ENCODE results near the gene HNRNPUL1. TPM values are rescaled to one million over a fixed set of nuclear protein-coding genes. Genes with fewer than 3 reads are reported as not detected.

HNRNPUL1 gene
- total and polyA plus RNA-seq, 2 experiments from 2014 or later = 204 to 207 TPM

DNA sequence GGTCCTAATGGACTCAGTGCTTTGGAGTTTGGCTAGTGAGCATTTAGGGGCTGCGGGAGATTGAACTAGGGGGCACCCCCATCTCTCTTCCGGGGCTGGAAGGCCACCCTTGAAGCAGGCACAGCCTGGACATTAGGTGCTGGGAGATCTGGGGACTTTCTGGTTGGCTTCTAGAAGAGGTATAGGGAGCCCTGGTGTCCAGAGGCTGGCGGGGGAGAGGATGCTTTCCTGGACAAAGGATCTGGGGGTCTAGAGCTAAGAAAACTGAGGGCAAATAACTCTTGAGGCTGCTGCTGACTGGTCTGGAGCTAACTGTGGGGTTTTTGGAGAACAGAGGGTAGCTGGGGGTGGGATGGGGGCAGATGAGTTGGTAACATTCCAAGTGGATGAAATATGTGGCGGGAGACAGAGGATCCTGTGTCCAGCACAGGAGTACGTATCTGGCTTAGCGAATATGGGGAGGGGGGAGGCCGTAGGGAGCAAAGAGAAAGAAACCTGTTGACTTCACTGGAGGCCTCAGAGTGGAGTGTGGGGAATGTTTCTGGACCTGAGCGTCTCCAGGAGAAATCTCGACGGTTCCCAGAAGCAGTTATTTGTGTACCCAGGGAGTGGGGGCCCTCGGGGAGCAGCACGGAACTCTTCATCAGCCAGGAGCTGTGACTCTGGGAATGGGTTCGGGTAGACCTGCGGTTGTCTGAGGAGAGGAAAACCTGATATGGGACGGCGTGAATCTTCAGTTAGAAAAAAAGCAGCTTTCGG lies 1.4 kb downstream of the HNRNPUL1 start:
- TF ChIP-seq ZNF331 (CRISPR knock-in tag; IDR thresholded peaks at IDR 0.05; ENCODE audit: low read depth) = no peak
- TF ChIP-seq, protein P1, sequence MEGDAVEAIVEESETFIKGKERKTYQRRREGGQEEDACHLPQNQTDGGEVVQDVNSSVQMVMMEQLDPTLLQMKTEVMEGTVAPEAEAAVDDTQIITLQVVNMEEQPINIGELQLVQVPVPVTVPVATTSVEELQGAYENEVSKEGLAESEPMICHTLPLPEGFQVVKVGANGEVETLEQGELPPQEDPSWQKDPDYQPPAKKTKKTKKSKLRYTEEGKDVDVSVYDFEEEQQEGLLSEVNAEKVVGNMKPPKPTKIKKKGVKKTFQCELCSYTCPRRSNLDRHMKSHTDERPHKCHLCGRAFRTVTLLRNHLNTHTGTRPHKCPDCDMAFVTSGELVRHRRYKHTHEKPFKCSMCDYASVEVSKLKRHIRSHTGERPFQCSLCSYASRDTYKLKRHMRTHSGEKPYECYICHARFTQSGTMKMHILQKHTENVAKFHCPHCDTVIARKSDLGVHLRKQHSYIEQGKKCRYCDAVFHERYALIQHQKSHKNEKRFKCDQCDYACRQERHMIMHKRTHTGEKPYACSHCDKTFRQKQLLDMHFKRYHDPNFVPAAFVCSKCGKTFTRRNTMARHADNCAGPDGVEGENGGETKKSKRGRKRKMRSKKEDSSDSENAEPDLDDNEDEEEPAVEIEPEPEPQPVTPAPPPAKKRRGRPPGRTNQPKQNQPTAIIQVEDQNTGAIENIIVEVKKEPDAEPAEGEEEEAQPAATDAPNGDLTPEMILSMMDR (conservative IDR thresholded peaks at IDR 0.05; ENCODE audit: low read depth in 2 of 2) = no peak
- TF ChIP-seq, protein P2, sequence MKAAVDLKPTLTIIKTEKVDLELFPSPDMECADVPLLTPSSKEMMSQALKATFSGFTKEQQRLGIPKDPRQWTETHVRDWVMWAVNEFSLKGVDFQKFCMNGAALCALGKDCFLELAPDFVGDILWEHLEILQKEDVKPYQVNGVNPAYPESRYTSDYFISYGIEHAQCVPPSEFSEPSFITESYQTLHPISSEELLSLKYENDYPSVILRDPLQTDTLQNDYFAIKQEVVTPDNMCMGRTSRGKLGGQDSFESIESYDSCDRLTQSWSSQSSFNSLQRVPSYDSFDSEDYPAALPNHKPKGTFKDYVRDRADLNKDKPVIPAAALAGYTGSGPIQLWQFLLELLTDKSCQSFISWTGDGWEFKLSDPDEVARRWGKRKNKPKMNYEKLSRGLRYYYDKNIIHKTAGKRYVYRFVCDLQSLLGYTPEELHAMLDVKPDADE (IDR thresholded peaks at IDR 0.05) = no peak
- no peak for TF ChIP-seq EZH2 (IDR thresholded peaks at IDR 0.05; ENCODE audit: low read depth, unreplicated experiment)
- TF ChIP-seq, protein P3, sequence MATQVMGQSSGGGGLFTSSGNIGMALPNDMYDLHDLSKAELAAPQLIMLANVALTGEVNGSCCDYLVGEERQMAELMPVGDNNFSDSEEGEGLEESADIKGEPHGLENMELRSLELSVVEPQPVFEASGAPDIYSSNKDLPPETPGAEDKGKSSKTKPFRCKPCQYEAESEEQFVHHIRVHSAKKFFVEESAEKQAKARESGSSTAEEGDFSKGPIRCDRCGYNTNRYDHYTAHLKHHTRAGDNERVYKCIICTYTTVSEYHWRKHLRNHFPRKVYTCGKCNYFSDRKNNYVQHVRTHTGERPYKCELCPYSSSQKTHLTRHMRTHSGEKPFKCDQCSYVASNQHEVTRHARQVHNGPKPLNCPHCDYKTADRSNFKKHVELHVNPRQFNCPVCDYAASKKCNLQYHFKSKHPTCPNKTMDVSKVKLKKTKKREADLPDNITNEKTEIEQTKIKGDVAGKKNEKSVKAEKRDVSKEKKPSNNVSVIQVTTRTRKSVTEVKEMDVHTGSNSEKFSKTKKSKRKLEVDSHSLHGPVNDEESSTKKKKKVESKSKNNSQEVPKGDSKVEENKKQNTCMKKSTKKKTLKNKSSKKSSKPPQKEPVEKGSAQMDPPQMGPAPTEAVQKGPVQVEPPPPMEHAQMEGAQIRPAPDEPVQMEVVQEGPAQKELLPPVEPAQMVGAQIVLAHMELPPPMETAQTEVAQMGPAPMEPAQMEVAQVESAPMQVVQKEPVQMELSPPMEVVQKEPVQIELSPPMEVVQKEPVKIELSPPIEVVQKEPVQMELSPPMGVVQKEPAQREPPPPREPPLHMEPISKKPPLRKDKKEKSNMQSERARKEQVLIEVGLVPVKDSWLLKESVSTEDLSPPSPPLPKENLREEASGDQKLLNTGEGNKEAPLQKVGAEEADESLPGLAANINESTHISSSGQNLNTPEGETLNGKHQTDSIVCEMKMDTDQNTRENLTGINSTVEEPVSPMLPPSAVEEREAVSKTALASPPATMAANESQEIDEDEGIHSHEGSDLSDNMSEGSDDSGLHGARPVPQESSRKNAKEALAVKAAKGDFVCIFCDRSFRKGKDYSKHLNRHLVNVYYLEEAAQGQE (IDR thresholded peaks at IDR 0.05; ENCODE audit: unreplicated experiment) = no peak
- no peak for TF ChIP-seq CREB1 (CRISPR knock-in tag; IDR thresholded peaks at IDR 0.05; ENCODE audit: low read depth)
- TF ChIP-seq, protein P4, sequence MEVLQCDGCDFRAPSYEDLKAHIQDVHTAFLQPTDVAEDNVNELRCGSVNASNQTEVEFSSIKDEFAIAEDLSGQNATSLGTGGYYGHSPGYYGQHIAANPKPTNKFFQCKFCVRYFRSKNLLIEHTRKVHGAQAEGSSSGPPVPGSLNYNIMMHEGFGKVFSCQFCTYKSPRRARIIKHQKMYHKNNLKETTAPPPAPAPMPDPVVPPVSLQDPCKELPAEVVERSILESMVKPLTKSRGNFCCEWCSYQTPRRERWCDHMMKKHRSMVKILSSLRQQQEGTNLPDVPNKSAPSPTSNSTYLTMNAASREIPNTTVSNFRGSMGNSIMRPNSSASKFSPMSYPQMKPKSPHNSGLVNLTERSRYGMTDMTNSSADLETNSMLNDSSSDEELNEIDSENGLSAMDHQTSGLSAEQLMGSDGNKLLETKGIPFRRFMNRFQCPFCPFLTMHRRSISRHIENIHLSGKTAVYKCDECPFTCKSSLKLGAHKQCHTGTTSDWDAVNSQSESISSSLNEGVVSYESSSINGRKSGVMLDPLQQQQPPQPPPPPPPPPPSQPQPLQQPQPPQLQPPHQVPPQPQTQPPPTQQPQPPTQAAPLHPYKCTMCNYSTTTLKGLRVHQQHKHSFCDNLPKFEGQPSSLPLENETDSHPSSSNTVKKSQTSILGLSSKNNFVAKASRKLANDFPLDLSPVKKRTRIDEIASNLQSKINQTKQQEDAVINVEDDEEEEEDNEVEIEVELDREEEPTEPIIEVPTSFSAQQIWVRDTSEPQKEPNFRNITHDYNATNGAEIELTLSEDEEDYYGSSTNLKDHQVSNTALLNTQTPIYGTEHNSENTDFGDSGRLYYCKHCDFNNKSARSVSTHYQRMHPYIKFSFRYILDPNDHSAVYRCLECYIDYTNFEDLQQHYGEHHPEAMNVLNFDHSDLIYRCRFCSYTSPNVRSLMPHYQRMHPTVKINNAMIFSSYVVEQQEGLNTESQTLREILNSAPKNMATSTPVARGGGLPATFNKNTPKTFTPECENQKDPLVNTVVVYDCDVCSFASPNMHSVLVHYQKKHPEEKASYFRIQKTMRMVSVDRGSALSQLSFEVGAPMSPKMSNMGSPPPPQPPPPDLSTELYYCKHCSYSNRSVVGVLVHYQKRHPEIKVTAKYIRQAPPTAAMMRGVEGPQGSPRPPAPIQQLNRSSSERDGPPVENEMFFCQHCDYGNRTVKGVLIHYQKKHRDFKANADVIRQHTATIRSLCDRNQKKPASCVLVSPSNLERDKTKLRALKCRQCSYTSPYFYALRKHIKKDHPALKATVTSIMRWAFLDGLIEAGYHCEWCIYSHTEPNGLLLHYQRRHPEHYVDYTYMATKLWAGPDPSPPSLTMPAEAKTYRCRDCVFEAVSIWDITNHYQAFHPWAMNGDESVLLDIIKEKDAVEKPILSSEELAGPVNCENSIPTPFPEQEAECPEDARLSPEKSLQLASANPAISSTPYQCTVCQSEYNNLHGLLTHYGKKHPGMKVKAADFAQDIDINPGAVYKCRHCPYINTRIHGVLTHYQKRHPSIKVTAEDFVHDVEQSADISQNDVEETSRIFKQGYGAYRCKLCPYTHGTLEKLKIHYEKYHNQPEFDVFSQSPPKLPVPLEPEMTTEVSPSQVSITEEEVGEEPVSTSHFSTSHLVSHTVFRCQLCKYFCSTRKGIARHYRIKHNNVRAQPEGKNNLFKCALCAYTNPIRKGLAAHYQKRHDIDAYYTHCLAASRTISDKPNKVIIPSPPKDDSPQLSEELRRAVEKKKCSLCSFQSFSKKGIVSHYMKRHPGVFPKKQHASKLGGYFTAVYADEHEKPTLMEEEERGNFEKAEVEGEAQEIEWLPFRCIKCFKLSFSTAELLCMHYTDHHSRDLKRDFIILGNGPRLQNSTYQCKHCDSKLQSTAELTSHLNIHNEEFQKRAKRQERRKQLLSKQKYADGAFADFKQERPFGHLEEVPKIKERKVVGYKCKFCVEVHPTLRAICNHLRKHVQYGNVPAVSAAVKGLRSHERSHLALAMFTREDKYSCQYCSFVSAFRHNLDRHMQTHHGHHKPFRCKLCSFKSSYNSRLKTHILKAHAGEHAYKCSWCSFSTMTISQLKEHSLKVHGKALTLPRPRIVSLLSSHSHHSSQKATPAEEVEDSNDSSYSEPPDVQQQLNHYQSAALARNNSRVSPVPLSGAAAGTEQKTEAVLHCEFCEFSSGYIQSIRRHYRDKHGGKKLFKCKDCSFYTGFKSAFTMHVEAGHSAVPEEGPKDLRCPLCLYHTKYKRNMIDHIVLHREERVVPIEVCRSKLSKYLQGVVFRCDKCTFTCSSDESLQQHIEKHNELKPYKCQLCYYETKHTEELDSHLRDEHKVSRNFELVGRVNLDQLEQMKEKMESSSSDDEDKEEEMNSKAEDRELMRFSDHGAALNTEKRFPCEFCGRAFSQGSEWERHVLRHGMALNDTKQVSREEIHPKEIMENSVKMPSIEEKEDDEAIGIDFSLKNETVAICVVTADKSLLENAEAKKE (CRISPR knock-in tag; IDR thresholded peaks at IDR 0.05) = no peak
- TF ChIP-seq EZH2phosphoT487 (IDR thresholded peaks at IDR 0.05; ENCODE audit: unreplicated experiment) = no peak
- TF ChIP-seq POLR2AphosphoS5 (IDR thresholded peaks at IDR 0.05; ENCODE audit: low read depth) = no peak
- no peak for TF ChIP-seq ZNF114 (CRISPR knock-in tag; IDR thresholded peaks at IDR 0.05)
- TF ChIP-seq JUNB (IDR thresholded peaks at IDR 0.05; ENCODE audit: unreplicated experiment) = no peak
- TF ChIP-seq NANOG (IDR thresholded peaks at IDR 0.05; ENCODE audit: borderline replicate concordance) = no peak
- Histone ChIP-seq H3F3A (replicated peaks; ENCODE audit: low read depth) (peaks cover 22% of the 10 kb centered on the region), H3K27ac (ENCODE audit: low read depth) (peak overlapping the region; percentile 93), H3K36me3 (ENCODE audit: insufficient read depth) (peaks cover 28% of the 10 kb centered on the region), H3K9me2 (ENCODE audit: insufficient read depth) (no peaks in the 10 kb centered on the region), H3K4me1 (ENCODE audit: insufficient read depth) (peaks cover 7% of the 10 kb centered on the region), H3K4me2 (peak overlapping the region; percentile 91), H2AFZ (no peak overlapping the region), H3K27me3 (ENCODE audit: insufficient read depth) (no peaks in the 10 kb centered on the region), H3K4me3 (peak overlapping the region; percentile 82), H3K79me2 (replicated peaks; ENCODE audit: insufficient read depth) (peaks cover 61% of the 10 kb centered on the region), H4K20me1 (replicated peaks; ENCODE audit: insufficient read depth) (peaks cover 35% of the 10 kb centered on the region)
- no peaks in the 10 kb centered on the region; the same call in 1 of the 3 replicates for H3K9me3 Mint-ChIP-seq
- peaks cover 22% of the 10 kb centered on the region for H3K4me1 Mint-ChIP-seq
- H3K4me3 Mint-ChIP-seq = peak overlapping the region; percentile 94
- H3K27me3 Mint-ChIP-seq (ENCODE audit: insufficient read depth, low read depth, poor library complexity) = peaks cover 22% of the 10 kb centered on the region
- DNase-seq (ENCODE audit: low spot score) = peak; percentile 11
- ATAC-seq = no peak
- peak overlapping the region; percentile 99 for H3K27ac Mint-ChIP-seq
- H3K36me3 Mint-ChIP-seq (ENCODE audit: low read depth) = peaks cover 52% of the 10 kb centered on the region
